GM19023 (cell line): ENCODE results near the gene VKORC1.

Experiments
- ATAC-seq: cut with Tn5 transposase; IDR thresholded peaks from one replicate; pipeline ENCODE4 v1.9.1; 2021; ENCODE audit warnings: mild to moderate bottlenecking, moderate library complexity; ENCODE audit not compliant: unreplicated experiment

VKORC1 gene

GRCh38 chr16:31130336-31130891 is 35.8 kb upstream of the VKORC1 start:
- ATAC-seq = no peak

- no peak for ATAC-seq
These were observed 35.2 kb upstream of the VKORC1 start for GRCh38 chr16:31129568-31130335.

GRCh38 chr16:31128711-31129567 is 34.3 kb upstream of the VKORC1 start:
- ATAC-seq = no peak

GRCh38 chr16:31127182-31127581 is 32.6 kb upstream of the VKORC1 start:
- no peak for ATAC-seq

GRCh38 chr16:31125844-31126243 is 31.2 kb upstream of the VKORC1 start:
- no peak for ATAC-seq

- ATAC-seq = no peak
These were observed 25.5 kb upstream of the VKORC1 start for GRCh38 chr16:31120129-31120528.

- ATAC-seq = no peak
These were observed 23.9 kb upstream of the VKORC1 start for GRCh38 chr16:31118223-31119155.

GRCh38 chr16:31117384-31118222 is 23.0 kb upstream of the VKORC1 start, which contains the start of gene KAT8:
Gene KAT8, plus strand, starts transcription at chr16:31117664. Its CDS starts 18 bp downstream, at chr16:31117682.
- ATAC-seq = peak; percentile 86

GRCh38 chr16:31114468-31114867 is 19.9 kb upstream of the VKORC1 start:
- no peak for ATAC-seq

GRCh38 chr16:31113121-31114120 is 18.8 kb upstream of the VKORC1 start:
- ATAC-seq = no peak

- no peak for ATAC-seq
These were observed 18.1 kb upstream of the VKORC1 start for GRCh38 chr16:31112711-31113110.

GRCh38 chr16:31111881-31112466 is 17.4 kb upstream of the VKORC1 start:
- ATAC-seq = no peak

- ATAC-seq = no peak
These were observed 15.8 kb upstream of the VKORC1 start for GRCh38 chr16:31110106-31111034.

GRCh38 chr16:31109622-31110021 is 15.0 kb upstream of the VKORC1 start:
- ATAC-seq = no peak

- no peak for ATAC-seq
These were observed 14.4 kb upstream of the VKORC1 start for GRCh38 chr16:31108794-31109558.
